Endodermal cell (in vitro differentiated cells): Measurements from ENCODE around the gene SMIM15. TPM values are rescaled to one million over a fixed set of nuclear protein-coding genes. Genes with fewer than 3 reads are reported as not detected.

Source experiments
- DNase-seq: peaks from one replicate; pipeline ENCODE4 v3.0.0-alpha.2; 2017
- H3K27ac ChIP-seq: 2 replicates; pipeline ENCODE4 v1.5.1; 2013; ENCODE audit warnings: mild to moderate bottlenecking, low read depth, low read length, moderate library complexity
- H3K27me3 ChIP-seq: 2 replicates; pipeline ENCODE4 v1.6.1; 2013; ENCODE audit warnings: mild to moderate bottlenecking, low read length, moderate library complexity; ENCODE audit not compliant: insufficient read depth, control insufficient read depth, poor library complexity, severe bottlenecking
- H3K36me3 ChIP-seq: 2 replicates; pipeline ENCODE4 v1.7.0; 2013; ENCODE audit warnings: mild to moderate bottlenecking, low read length, moderate library complexity; ENCODE audit not compliant: control insufficient read depth, insufficient read depth
- H3K4me1 ChIP-seq: one replicate; pipeline ENCODE4 v1.7.0; 2013; ENCODE audit warnings: low read length; ENCODE audit not compliant: control insufficient read depth, insufficient read depth
- H3K4me3 ChIP-seq: 2 replicates; pipeline ENCODE4 v1.5.1; 2013; ENCODE audit warnings: mild to moderate bottlenecking, low read length, moderate library complexity
- H3K9ac ChIP-seq: 2 replicates; pipeline ENCODE4 v1.6.1; 2013; ENCODE audit warnings: mild to moderate bottlenecking, low read length, moderate library complexity; ENCODE audit not compliant: poor library complexity, severe bottlenecking; ENCODE audit errors: extremely low read depth
- H3K9me3 ChIP-seq: 2 replicates; pipeline ENCODE4 v1.6.1; 2013; ENCODE audit warnings: mild to moderate bottlenecking, low read length, moderate library complexity; ENCODE audit not compliant: control insufficient read depth
- H3K27ac Mint-ChIP-seq: 2 replicates; pipeline ENCODE4 v1.8.0; 2020; ENCODE audit warnings: mixed read lengths
- H3K27me3 Mint-ChIP-seq: 2 replicates; pipeline ENCODE4 v1.8.0; 2021; ENCODE audit warnings: mild to moderate bottlenecking, mixed read lengths; ENCODE audit not compliant: insufficient read depth
- H3K36me3 Mint-ChIP-seq: 2 replicates; pipeline ENCODE4 v1.8.0; 2020; ENCODE audit warnings: low read depth, mixed read lengths
- H3K4me1 Mint-ChIP-seq: 2 replicates; pipeline ENCODE4 v1.8.0; 2020; ENCODE audit warnings: mixed read lengths
- H3K4me3 Mint-ChIP-seq: 2 replicates; pipeline ENCODE4 v1.8.0; 2020; ENCODE audit warnings: mild to moderate bottlenecking, moderate library complexity, mixed read lengths
- H3K9me3 Mint-ChIP-seq: 2 replicates; pipeline ENCODE4 v1.8.0; 2020; ENCODE audit warnings: mild to moderate bottlenecking, mixed read lengths
- CTCF ChIP-seq: fragments of 200-600 bp; sonication (generic); conservative IDR thresholded peaks from 2 replicates; pipeline ENCODE4 v1.5.0; 2021; ENCODE audit warnings: antibody characterized with exemption, mild to moderate bottlenecking
- WGBS, 2 experiments: methylation state at CpG; one replicate each; pipeline versions ENCODE4 v1.1.5 to v1.1.7; 2013; ENCODE audit warnings: missing lambda C conversion rate in 2 of 2, mixed read lengths in 1 of 2; ENCODE audit not compliant: insufficient coverage in 1 of 2, insufficient read length in 1 of 2; 5-methylcytosine and 5-hydroxymethylcytosine counted together
- total RNA-seq, 2 donors: library from RNA; stranded (reverse); fragmentation: NEBNext Ultra II Directional in 1 of 2; extraction: Animal tissue kit (Norgen Biotek cat#: 25700) in 1 of 2; gene quantifications; 2 replicates in 1 of 2; 3 replicates in 1 of 2; pipeline ENCODE4 v1.2.1, GENCODE V29; 2021

The SMIM15 gene
- total RNA-seq, 2 donors from 2014 or later: 54.7 to 61.2 TPM

- peaks cover 3% of the 10 kb centered on the region for H3K27me3 Mint-ChIP-seq
- Histone ChIP-seq H3K36me3 (no peaks in the 10 kb centered on the region), H3K9ac (no peak overlapping the region), H3K27ac (no peak overlapping the region), H3K27me3 (peaks cover 18% of the 10 kb centered on the region), H3K4me3 (no peak overlapping the region), H3K9me3 (no peaks in the 10 kb centered on the region), H3K4me1 (no peaks in the 10 kb centered on the region)
- no peak for TF ChIP-seq CTCF
- H3K36me3 Mint-ChIP-seq: no peaks in the 10 kb centered on the region
- no peak overlapping the region for H3K27ac Mint-ChIP-seq
- WGBS, 2 experiments: 89 to 100% methylated on average over 5 to 7 of the region's 7 CpGs
- H3K4me1 Mint-ChIP-seq: peaks cover 2% of the 10 kb centered on the region
- no peak for DNase-seq
- H3K4me3 Mint-ChIP-seq: no peak overlapping the region
- H3K9me3 Mint-ChIP-seq: no peaks in the 10 kb centered on the region
These were observed 15.4 kb upstream of the SMIM15 start for GRCh38 chr5:61177716-61178115.

GRCh38 chr5:61177070-61177469 is 14.8 kb upstream of the SMIM15 start:
- no peaks in the 10 kb centered on the region for H3K4me1 ChIP-seq
- H3K27me3 ChIP-seq: peaks cover 25% of the 10 kb centered on the region
- no peaks in the 10 kb centered on the region for H3K36me3 ChIP-seq
- 95 to 100% methylated on average over 2 to 3 of the region's 3 CpGs for WGBS, 2 experiments
- no peaks in the 10 kb centered on the region for H3K9me3 Mint-ChIP-seq
- peaks cover 2% of the 10 kb centered on the region for H3K4me1 Mint-ChIP-seq
- DNase-seq: no peak
- no peak overlapping the region for H3K4me3 Mint-ChIP-seq
- H3K9me3 ChIP-seq: no peaks in the 10 kb centered on the region
- no peak overlapping the region for H3K27ac ChIP-seq
- no peak overlapping the region for H3K27ac Mint-ChIP-seq
- no peak for TF ChIP-seq CTCF
- no peaks in the 10 kb centered on the region for H3K36me3 Mint-ChIP-seq
- H3K27me3 Mint-ChIP-seq: peaks cover 3% of the 10 kb centered on the region
- no peak overlapping the region for H3K9ac ChIP-seq
- H3K4me3 ChIP-seq: no peak overlapping the region

GRCh38 chr5:61176631-61177030 is 14.4 kb upstream of the SMIM15 start:
- Histone ChIP-seq H3K36me3 (no peaks in the 10 kb centered on the region), H3K4me3 (no peak overlapping the region), H3K27me3 (peaks cover 29% of the 10 kb centered on the region), H3K4me1 (no peaks in the 10 kb centered on the region), H3K27ac (no peak overlapping the region), H3K9me3 (no peaks in the 10 kb centered on the region), H3K9ac (no peak overlapping the region)
- no peak overlapping the region for H3K4me3 Mint-ChIP-seq
- peaks cover 3% of the 10 kb centered on the region for H3K27me3 Mint-ChIP-seq
- no peaks in the 10 kb centered on the region for H3K9me3 Mint-ChIP-seq
- H3K36me3 Mint-ChIP-seq: no peaks in the 10 kb centered on the region
- WGBS, 2 experiments: 93 to 100% methylated on average over 1 to 3 of the region's 3 CpGs
- no peak for TF ChIP-seq CTCF
- no peak overlapping the region for H3K27ac Mint-ChIP-seq
- H3K4me1 Mint-ChIP-seq: peaks cover 2% of the 10 kb centered on the region
- DNase-seq: no peak
